Measurements from ENCODE around the gene SDF2L1.
"Not testable (repeated sequence)": the region's sequence is repeated elsewhere in the genome, so short reads cannot be mapped to it uniquely, and the experiment has no call there.

The SDF2L1 gene

DNA sequence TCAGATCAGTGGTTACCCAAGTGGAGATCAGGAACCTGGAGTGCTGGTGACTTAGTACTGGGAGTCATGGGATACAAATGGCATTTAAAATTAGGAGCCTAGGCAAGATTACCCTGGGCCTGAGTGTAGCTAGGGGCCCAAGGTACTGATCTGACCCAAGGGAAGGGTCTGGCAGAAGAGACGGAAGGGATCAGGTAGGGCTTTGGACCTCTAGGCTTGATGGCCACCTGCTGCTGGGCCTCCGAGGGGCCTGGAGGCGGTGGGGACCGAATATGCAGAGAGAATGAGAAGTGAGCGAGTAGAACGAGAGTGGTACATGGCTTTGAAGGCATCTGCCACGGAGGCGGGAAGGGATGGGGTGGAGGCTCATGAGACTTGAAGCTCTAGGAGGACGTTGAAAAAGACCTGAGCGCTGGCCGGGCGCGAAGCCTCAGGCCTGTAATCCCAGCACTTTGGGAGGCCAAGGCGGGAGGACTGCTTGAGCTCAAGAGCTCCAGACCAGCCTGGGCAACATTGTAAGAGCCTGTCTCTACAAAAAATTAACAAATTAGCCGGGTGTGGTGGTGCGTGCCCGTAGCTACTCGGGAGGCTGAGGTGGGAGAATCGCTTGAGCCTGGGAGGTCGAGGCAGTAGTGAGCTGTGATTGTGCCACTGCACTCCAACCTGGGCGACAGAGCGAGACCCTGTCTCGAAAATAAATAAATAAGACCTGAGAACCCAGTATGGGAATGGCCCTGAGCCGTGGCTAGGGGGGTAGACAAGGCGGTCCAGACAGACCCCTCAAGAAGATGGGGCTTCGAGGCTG, 23.1 kb downstream of the SDF2L1 start:
- DNase-seq: no peak

DNA sequence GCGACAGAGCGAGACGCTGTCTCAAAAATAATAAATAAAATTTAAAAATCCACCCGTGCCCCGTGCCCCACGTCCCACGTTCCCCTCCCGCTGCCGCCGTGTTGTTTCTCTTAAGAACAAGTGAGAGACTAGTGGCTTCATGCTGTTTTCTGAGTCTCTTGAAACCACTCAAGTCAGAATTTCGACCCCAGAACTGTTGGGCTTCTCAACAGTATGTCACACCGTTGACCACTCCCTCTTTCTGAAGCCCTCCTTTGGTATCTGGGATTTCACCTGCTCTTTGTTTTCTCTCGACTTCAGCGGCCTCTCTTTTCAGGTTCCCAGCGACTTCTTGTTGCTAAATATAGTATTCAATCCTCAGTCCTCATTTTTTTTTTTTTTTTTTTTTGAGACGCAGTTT, 24.7 kb downstream of the SDF2L1 start:
- no peak for DNase-seq

DNA sequence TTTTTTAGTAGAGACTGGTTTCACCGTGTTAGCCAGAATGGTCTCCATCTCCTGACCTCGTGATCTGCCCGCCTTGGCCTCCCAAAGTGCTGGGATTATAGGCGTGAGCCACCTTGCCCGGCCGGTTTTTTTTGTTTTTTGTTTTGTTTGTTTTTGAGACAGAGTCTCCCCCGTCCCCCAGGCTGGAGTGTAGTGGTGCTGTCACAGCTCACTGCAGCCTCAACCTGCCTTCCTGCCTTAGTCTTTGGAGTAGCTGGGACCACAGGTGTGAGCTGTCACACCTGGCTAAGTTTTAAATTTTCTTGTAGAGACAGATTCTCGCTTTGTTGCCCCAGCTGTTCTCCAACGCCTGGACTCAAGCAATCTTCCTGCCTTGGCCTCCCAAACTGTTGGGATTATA, 26.9 kb downstream of the SDF2L1 start:
- no peak for DNase-seq

DNA sequence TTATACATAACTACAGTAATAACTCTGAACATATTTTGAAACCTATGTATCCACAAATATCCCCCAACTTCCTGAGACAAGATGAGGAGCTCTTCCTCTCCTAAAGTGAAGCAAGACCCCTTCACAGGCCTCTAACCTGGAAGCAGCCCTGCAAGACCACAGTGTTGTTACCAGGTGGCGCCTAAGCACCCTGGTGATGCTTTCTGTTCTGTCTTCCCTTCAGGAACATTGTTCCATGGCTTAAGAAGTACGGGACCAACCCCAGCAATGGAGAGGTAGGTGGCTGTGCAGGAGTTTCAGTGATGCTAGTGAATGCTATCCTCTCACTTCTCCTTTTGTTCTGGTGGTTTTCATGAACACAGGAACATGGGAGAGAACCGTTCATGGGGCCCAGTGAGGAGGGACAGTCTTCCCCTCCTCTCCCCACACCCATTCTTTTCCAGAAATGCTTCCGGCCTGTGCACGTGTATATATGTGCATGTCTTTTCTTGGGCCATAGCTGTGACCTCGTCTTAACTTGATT, 30.1 kb downstream of the SDF2L1 start:
- no peak for DNase-seq

DNA sequence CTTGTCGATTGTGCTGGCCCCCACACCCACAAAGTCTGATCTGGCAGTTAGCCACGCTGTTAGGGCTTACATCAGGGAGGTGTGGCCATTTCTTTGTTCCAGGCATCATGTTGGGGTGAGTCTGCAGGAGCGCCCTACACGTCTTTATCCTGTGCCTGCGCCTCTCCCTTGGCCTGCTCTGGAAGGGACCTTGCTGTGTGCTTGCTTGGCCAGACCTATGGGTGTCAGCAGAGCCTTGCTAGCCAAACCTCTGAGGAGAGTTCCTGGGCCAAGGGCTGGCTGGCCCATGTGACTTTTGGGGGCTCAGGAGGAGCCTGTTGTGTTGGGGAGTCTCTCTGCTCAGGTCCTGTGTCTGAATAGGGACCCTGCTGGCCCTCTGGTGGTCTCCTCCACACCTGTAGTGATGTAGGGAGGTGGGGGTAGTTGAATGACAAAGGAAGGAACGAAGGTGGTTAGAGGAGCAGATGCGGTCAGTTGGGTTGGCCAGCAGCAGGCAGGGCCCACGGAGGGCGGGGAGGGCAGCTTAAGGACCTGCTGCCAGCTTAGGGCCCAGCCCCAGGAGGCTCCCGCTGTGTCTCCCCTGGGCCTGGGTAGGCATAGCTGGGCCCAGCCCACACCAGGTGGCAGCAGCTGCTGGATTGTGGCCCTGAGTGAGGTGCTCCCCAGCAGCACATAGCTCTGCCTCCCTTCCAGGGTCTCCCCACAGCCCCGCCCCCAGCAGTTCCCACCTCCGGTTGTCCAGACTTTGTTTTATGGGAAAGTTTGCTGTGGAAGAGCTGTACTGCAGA, 31.6 kb downstream of the SDF2L1 start:
- no peak for DNase-seq

DNA sequence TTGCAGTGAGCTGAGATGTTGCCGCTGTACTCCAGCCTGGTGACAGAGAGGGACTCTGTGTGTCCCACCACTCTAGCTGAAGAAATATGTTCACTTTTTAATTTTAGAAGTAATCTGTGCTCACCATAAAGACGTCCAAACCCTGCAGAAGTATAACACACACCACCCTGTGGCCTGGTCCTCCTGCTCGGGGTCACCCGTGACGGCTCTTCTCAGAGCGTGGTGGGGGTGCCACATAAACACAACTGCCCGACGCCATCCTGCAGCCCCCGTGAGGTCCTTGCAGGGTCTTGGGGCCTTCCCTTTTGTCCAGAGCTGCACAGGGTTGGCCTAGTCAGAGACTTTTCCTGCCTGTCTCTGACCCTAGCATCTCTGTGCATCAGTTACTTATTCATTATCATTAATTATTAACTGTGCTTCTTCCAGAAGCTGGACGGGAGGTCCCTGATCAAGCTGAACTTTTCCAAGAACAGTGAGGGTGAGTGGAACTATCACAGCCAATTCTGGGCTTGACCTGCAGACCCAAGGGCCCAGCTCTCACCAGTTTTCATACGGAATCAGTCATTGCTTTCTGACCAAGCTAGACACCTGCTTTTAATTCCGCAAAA, 32.6 kb downstream of the SDF2L1 start:
- DNase-seq: no peak

DNA sequence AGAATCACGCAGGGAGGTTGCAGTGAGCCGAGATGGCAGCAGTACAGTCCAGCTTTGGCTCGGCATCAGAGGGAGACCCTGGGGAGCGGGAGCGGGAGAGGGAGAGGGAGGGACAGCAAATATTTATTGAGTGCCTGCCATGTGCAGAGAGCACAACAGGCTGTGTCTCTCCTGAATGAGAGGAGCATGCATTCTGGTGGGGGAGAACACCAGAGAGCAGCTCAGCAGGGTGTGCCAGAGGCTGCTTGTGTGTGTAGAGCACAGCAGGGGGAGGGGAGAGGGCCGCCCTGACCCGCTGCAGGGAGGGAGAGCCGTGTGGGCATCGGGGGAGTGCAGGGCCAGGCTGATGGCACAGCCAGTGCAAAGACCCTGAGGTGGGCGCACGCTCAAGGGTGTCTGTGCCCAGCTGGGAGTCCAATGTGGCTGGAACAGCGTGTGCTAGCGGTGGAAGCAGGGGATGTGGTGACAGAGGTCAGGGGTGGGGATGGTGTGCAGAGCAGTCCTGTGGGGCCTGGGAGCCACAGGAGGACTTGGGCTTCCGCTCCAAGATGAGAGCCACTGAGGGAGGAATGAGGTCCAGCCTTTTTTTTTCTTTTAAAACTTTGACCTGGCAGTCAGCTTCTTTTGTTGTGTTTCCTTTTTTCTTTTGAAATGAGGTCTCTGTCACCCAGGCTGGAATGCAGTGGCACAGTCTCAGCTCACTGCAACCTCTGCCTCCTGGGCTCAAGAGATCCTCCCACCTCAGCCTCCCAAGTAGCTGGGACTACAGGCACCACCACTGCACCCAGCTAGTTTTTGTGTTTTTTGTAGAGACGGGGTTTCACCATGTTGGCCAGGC, 35.7 kb downstream of the SDF2L1 start:
- no peak for DNase-seq

DNA sequence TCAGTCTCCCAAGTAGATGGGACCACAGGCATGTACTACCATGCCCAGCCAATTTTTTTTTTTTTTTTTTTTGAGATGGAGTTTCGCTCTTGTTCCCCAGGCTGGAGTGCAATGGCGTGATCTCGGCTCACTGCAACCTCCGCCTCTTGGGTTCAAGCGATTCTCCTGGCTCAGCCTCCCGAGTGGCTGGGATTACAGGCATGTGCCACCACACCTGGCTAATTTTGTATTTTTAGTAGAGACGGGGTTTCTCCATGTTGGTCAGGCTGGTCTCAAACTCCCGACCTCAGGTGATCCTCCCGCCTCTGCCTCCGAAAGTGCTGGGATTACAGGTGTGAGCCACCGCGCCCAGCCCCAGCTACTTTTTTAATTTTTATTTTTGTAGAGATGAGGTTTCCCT, 36.7 kb downstream of the SDF2L1 start:
- DNase-seq: not testable (repeated sequence)

DNA sequence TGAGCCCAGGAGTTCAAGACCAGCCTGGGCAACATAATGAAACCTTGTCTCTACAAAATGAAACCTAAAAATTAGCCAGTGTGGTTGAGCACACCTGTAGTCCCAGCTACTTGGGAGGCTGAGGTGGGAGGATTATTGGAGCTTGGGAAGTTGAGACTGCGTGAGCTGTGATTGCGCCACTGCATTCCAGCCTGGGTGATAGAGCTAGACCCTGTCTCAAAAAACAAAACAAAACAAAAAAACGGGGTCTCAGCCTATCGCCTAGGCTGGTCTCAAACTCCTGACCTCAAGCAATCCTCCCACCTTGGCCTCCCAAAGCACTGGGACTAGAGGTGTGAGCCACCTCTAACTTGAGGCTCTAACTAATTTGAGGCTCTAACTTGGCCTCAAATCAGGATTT, 37.3 kb downstream of the SDF2L1 start:
- DNase-seq: no peak

DNA sequence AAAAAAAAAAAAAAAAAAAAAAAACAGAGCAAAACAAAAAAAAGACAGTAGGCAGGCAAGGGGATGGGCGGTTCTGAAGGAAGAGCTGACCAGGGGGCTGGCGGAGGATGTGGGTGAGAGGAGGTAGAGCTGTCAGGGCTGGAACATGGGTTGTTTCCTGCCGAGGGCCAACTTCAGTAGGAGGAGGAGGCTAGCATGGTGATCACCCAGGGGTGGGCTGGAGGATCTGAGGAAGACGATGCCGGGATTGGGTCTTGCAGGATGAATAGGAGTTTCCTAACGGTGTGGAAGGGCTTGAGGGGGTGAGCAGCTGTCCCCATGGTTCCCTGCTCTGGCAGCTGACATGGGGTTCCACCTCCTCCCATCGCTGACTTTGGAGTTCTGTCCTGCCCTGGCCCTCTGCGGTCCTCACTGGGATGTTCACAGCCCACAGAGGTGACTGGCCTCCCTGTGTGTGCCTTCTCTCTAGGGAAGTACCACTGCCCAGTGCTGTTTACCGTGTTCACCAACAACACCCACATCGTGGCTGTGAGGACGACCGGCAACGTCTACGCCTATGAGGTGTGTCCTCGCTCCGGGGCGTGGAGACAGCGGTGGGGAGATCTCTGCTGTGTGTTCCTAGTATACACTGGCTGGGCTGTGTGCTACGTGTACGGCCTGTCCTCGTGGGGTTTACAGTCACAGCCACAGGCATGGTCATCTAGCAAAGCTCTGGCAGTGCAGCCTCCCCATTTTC, 38.9 kb downstream of the SDF2L1 start:
- no peak for DNase-seq

DNA sequence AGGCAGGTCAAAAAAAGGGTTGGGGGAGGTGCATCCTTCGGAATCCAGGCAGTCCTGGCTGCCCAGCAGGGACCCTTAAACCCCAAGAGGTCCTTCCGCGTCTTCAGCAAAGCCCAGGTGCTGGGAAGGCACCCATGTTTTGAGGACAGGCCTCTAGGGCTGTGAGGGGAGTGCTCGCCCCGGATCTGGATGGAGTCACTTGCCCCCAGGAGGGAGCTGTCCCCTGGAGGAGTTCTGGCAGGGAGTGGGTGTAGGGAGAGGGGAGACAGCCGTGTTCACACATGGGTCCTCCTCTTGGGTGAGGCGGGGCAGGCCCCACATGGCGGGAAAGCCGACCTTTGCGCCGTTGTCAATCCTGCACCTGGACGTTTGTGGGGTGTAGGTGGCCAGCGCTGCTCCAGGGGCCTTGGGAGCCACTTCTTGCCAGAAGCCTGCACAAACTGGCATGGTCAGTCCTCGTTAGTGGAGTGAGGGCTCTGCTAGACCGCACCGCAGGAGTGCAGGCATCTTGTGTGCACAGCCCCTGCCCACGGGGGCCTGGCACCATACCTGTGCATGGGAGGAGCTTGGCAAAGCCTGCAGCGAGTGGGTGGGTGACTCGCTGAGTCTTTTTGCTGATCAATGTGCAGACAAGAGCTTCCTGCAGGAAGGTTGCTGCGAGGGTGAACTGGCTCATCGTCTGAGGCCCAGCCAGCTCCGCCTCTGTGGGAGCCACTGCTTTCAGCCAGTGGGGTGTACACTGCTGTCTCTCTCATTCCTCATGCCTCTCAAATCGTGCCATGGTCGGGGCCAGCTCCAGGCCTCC, 39.7 kb downstream of the SDF2L1 start:
- no peak for DNase-seq

DNA sequence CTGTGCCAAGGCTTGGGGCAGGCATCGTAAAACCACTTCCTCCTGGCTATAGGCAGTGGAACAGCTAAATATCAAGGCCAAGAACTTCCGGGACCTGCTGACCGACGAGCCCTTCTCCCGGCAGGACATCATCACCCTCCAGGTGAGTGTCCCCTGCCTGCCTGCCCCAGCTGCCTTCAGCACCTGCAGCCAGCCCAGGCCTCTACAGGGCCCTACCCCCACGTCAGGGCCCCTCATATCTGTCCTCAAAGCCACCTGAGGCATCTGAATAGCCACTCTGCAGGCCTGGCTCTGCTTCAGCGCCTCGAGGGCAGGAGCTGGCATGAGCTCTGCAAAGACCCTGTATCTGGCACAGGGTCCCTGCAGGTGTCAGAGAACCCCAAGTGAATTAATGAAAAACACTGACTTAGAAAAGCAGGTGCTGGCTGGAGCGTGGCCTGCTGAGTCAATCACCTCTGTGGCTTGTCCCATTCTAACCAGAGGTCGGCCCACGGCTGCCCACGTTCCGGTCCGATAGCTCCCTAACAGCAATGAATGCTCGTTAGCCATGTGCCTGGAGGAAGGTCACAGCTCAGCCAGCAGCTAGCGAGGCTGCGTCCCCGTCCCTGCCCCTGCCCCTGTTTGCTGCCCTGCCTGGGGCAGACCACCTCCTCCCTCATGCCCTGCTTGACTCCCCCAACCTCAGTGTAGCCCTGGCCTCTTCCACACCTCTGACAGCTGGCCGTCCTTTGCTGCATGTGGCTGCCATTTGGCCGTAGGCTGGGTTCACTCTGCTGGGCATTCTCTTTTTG, 40.5 kb downstream of the SDF2L1 start:
- DNase-seq: no peak

DNA sequence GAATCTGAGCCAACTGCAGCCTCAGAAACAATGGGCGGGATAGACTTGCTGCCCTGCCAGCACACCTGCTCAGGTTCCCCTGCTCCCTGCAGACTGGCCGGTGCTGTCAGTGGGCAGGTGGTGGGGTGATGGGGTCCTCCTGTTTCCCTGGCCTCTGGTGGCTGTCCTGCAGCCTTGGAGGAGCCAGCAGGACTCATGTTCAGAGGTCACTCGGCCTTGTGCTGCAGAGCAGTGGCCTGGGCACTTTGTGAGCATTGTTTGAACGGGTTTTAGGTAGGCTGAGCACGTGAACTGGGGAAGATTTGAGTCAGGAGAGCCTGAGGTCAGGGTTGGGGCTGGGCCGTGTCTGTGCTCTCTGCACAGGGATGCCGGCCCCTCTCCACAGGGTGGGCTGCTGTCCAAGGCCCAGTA, 41.3 kb downstream of the SDF2L1 start:
- DNase-seq: no peak

DNA sequence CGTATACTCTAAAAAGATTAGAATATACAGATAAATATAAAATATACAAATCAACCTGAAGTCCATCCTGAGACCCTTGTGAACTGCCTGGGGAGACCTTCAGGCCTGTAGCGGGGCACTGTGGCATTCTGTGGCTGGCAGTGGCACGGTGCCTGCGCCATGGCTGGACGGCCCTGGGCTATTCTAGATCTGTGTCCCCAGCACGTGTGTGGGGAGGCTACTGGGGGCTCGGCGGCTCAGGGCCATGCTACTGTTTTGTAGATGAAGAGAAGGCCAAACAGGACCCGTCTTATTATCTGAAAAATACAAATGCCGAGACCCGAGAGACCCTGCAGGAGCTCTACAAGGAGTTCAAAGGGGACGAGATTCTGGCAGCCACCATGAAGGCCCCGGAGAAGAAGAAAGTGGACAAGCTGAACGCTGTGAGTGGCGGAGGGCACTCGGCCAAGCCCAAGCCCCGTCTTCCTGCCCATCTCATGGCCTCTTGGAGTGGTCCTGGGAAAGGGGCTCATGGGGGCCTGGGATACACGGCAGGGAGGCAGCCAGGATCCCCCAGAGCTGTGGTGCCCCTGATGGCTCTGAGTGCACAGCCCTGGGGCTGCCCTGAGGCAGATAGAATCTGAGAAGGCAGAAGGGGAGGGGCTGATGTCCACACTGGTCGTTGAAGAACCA, 42.5 kb downstream of the SDF2L1 start:
- no peak for DNase-seq

DNA sequence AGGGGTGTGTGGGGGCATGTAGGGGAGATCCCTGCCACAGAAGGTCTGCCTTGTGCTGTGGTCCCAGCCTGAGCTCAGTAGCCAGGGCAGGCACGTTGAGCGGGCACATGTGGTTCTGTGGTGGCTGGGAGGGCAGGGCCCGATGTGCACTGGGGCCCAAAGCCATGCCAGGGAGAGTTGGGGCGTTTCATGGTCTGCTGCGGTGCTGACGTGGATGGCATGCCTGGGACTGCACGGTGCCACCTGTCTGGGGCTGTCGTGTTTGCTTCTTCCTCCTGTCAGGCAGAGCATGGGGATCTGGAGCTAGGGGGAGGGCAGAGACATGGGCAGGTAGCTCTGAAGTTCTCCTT, 43.0 kb downstream of the SDF2L1 start:
- no peak for DNase-seq

DNA sequence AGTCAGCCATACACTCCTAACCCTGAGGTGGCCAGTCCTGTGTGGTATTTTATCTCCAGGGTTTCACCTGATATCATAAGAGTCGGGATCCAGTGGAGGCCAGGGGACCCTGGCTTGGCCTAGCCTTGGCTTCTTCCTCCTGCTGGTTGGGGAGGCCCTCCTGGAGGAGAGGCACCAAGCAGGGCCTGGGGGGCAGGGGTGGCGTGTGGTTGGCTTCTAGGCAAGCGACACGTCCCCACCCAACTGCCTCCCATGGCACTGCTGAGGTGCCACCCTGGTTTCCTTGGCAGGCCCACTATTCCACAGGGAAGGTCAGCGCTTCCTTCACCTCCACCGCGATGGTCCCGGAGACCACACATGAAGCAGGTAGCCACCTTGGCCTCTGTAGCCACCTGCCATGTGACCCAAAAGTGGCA, 44.1 kb downstream of the SDF2L1 start:
- DNase-seq: no peak

DNA sequence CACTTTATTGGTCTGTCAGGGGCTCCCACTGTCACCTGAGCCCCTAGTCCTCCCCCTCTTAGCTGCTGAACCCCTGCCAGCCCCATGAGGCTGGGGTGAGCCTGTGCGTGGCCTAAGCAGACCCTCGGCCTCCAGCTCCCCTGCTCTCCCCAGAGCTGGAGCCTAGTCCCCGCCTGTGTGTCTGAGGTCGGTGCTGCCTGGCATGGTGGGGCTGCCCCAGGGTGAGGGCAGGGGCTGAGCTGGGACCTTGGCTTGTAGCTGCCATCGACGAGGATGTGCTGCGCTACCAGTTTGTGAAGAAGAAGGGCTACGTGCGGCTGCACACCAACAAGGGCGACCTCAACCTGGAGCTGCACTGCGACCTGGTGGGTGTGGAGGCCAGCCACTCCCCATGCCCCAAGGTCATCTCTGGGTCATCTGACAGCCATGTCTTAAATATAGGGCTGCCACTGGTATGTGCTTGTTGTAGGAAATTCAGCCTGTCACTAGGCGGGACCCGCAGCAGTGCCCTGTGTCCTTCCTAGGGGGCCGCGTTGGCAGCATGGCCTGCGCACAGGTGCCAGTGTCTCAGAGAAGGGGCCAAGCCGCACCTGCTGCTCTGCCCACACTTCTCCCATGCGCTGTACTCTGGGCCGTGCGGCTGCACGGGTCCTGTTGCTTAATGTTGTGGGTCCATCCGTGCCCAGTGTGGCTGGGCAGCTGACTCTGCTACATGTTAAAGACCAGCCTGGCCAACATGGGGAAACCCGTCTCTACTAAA, 44.7 kb downstream of the SDF2L1 start:
- DNase-seq: no peak

DNA sequence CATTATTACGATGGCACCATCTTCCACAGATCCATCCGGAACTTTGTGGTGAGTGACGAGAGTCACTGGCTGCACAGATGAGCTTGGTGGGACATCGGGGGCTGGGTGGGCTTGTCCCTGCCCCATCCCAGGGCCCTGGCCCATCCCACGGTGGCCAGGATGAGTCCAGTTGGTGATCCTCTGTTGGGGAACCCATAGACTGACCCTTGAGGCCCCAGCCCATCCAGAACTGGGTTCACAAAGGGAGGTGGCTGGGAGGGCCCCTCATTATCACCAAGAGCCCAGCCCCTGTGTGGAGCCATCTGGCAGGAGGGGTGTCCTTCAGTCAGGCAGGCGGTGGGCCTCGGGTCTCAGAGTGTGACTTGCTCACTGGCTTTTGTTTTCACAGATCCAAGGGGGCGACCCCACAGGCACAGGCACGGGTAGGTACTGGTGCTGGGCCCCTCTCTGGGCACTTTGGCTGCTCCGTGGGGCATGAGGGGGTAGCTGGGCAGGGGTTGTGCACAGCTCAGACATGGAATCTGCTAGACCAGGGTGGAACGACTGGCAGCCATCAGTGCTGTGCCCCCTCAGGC, 45.7 kb downstream of the SDF2L1 start:
- DNase-seq: no peak

DNA sequence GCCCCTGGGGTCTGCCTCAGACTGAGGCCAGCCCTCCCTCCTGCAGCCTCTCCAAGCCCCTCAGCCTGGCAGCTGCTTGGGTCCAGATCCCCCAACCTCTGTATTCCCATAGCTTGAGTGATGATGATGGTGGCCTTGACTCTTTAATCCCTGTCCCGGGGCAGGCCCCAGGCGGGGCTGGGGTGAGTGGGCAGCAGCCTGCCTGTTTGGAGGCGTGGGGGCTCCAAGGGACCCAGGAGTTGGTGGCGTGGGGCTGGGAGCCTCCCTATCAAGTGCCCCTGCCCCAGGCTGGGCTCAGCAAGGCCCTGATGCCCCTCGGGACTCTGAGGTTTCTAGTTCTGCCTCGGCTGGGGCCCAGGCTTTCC, 46.2 kb downstream of the SDF2L1 start:
- no peak for DNase-seq
